GM10266 (cell line): ENCODE data around the gene CRB1.

Experiments used
- DNase-seq: peaks from one replicate; pipeline ENCODE4 v3.0.0; 2012; ENCODE audit errors: extremely low spot score
- TF ChIP-seq, protein P1 (sequence below): IDR thresholded peaks from 2 replicates; pipeline ENCODE4 v1.5.1; 2012; ENCODE audit warnings: mild to moderate bottlenecking, low read depth; ENCODE audit not compliant: control insufficient read depth, insufficient read depth; ENCODE audit errors: missing control alignments

The CRB1 gene

DNA sequence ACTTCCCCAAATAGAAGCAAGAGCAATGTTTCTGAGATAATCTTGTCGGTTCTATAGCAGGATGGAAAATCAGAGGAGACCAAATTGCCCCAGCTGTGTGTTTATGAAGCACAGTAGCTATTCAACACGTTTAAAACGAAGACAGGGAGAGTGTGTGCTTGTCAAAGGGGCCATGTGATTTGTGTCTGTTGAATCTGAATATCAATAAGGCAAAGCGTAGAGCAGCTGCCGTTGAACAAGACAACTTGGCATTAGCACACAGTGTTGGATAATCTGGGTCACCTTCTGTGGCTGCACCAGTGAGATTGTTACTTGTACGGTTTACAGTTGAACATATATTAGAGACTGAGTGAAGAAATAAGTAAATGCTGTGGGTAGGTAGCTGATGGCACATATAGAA lies 1.0 kb downstream of the CRB1 start:
- DNase-seq: no peak
- TF ChIP-seq, protein P1, sequence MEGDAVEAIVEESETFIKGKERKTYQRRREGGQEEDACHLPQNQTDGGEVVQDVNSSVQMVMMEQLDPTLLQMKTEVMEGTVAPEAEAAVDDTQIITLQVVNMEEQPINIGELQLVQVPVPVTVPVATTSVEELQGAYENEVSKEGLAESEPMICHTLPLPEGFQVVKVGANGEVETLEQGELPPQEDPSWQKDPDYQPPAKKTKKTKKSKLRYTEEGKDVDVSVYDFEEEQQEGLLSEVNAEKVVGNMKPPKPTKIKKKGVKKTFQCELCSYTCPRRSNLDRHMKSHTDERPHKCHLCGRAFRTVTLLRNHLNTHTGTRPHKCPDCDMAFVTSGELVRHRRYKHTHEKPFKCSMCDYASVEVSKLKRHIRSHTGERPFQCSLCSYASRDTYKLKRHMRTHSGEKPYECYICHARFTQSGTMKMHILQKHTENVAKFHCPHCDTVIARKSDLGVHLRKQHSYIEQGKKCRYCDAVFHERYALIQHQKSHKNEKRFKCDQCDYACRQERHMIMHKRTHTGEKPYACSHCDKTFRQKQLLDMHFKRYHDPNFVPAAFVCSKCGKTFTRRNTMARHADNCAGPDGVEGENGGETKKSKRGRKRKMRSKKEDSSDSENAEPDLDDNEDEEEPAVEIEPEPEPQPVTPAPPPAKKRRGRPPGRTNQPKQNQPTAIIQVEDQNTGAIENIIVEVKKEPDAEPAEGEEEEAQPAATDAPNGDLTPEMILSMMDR: no peak

DNA sequence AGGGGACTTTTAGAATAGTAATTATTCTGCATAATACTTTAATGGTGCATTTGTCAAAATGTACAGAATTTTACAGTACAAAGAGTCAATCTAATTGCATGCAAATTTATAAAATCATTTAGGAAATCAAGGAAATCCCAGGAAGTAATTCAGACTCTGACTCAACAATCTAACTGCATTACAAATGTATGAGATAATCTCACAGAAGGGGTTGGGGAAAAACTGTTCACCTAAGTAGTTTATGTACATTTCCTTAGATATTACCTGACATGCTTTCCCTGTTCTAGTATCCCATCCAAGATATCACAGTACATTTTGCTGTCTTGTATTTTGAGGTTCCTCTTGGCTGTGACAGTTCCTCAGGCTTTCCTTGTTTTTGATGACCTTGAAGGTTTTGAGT lies 4.7 kb downstream of the CRB1 start:
- DNase-seq: no peak
- TF ChIP-seq, protein P1: no peak

DNA sequence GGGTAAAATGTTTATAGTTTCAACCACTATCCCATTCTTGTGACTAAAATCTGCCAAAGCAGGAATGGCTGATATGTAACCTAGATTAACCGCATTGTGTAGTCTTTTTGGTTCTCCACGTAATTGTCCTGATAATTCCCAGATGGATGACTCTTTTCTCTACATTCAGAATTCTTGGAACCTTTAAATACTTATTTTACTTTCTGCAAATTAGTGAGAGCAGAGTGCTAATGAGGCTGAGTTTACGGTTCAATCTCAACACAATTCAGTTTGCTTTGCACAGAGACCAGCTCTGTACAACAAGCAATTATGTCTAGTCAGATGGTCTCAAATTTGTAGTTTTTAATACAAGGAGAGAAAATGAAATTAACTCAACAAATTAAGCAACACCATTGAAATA lies 9.1 kb downstream of the CRB1 start:
- TF ChIP-seq, protein P1: no peak
- no peak for DNase-seq

DNA sequence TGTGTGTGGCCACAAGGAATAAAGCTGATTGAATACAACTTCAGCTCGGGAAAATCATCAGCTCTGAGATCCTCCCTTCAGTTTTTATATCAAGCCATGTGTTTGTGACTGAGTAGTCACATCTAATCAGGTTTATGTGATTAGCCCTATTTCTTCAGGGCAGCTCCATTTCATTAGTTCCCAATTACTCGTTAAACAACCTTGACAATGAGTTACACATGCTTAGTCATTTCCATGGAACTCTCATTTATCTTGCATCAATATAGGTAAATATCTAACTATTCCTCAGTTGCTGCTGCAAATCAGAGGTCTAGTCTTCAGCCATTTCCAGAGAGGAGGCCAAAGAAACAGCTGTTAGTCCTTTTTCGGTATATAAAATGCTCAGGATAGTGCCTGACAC lies 16.3 kb downstream of the CRB1 start:
- no peak for DNase-seq
- TF ChIP-seq, protein P1: no peak

DNA sequence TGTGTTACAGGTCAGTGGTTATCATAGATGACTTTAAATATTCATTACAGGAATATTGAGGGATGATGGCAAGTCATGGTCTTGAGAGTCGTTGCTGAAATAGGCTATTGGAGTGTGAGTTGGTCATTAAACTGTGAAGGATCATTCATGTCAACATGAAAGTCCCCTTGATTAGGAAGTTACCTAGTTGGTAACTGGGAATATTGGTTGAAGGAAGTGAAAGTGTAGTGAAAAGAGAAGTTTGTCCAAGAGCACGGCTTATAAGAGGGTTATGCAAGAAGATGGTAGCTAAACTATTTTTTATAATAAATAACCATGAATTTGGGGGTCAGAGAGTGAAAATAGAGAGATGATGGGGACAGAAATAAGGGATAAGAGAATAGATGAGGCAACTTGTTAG lies 16.9 kb downstream of the CRB1 start:
- DNase-seq: no peak
- TF ChIP-seq, protein P1: no peak

DNA sequence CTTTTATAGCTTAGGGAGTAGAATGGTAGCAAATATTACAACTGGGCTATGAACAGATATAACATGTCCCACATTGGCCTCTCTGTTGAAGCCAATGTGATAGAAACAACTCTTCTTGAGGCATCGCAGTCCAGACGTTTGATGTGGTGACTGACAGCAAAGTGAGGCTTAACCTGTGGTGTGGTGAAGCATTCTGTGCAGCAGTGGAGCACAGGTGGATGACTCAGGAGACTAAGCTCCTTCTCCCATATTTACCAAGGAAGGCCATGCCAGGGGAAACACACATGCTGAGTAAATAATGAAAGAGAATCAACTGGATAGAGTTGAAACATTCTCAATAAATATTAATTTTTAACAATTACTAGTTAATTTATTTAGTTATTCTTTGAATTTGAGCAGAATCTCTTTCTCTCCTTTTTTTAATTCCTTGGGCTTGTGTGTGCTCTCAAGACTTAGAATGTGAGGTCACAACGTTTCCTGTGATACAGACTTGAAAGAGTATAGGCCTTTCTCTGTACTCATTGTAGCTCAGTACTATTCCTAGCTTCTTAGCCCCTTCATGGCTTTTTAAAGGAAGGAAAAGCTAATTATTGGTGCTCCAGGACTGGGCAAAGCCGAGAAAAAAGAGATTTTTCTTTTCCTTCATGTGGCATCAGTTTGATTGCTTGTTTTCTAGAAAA lies 17.6 kb downstream of the CRB1 start:
- TF ChIP-seq, protein P1: no peak
- no peak for DNase-seq

DNA sequence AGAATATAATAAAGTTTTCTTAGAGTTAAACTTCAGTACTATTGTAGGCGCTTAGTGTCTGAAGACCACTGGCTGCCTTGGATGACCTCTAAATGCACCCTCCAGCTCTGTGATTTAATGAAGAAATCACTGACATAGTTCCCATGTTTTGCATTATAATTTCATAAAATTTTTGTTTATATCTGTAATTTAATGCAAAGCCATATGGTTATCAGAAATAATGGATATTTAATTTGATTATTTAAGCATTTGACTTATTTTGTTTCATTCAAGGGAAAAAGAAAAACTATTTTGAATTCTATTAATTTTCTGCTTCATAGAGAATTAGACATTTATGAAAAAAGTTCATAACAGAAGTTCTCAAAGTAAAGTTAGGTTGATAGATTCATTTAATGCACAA lies 18.6 kb downstream of the CRB1 start:
- TF ChIP-seq, protein P1: no peak

More for the DNA sequence above, 18.6 kb downstream of the CRB1 start:
- DNase-seq: no peak
